Ovary (tissue), 9 donors: ENCODE results near the gene DAB2IP. TPM values are rescaled to one million over a fixed set of nuclear protein-coding genes. Genes with fewer than 3 reads are reported as not detected.

Experiments
- DNase-seq, 5 donors: peaks; one replicate each; pipeline ENCODE4 v3.0.0-alpha.2; 2019 to 2020
- H3K27ac ChIP-seq, 2 donors: fragments of 200-600 bp; one replicate each; pipeline versions ENCODE4 v1.5.1 to v1.8.0; 2019 to 2022
- H3K27me3 ChIP-seq: fragments of 200-600 bp; one replicate; pipeline ENCODE4 v1.8.0; 2022
- H3K36me3 ChIP-seq: fragments of 200-600 bp; sonication (generic); one replicate; pipeline ENCODE4 v1.5.1; 2019
- H3K4me1 ChIP-seq: one replicate; pipeline ENCODE4 v1.8.1; 2013; ENCODE audit warnings: mild to moderate bottlenecking, moderate library complexity; ENCODE audit not compliant: insufficient read depth
- H3K4me3 ChIP-seq: fragments of 200-600 bp; sonication (generic); one replicate; pipeline ENCODE4 v1.5.1; 2017
- H3K9me3 ChIP-seq, 2 donors: fragments of 200-600 bp in 1 of 2; sonication (generic) in 1 of 2; one replicate each; pipeline versions ENCODE4 v1.5.1 to v1.8.1; 2013 to 2019; ENCODE audit warnings: mild to moderate bottlenecking in 1 of 2, moderate library complexity in 1 of 2
- EP300 ChIP-seq: sonication (generic); formaldehyde crosslinking; IDR thresholded peaks from one replicate; pipeline ENCODE4 v1.6.1; 2017; ENCODE audit warnings: antibody characterized with exemption
- POLR2A ChIP-seq: fragments of 450-650 bp; IDR thresholded peaks from one replicate; pipeline ENCODE4 v1.6.1; 2017; ENCODE audit warnings: antibody characterized with exemption, mild to moderate bottlenecking, moderate library complexity
- WGBS, 3 donors: extraction: QIAGEN DNeasy Blood & Tissue Kit in 1 of 3; methylation state at CpG; one replicate each; pipeline versions ENCODE4 v1.1.5 to v1.1.7; 2013 to 2017; 5-methylcytosine and 5-hydroxymethylcytosine counted together
- intact Hi-C, 4 donors: fragments of 100-400 bp; cut with DNase I; formaldehyde crosslinking; loops; one replicate each; pipeline versions ENCODE4 v1.11.0 to v1.15.1; 2022 to 2023
- polyA plus RNA-seq, 2 donors: library from polyadenylated mRNA; stranded (reverse); fragments of 200-250 nt in 1 of 2; fragments of 350-450 nt in 1 of 2; fragmentation: Illumina TruSeq in 1 of 2; extraction: RNeasy Lipid Tissue Mini Kit (QIAGEN cat#74804) in 1 of 2; gene quantifications; one replicate each; pipeline ENCODE4 v1.2.3, GENCODE V29; 2013 to 2014
- total RNA-seq, 7 donors: library from RNA; depleted of rRNA in 2 of 7; stranded (reverse); fragments of >200 nt in 2 of 7; fragmentation: NEBNext Ultra II Directional in 3 of 7; extraction: Animal tissue kit (Norgen Biotek cat#: 25700) in 3 of 7; gene quantifications; one replicate each; pipeline versions ENCODE4 v1.1.0 to v1.2.4, GENCODE V29; 2016 to 2023
- TF ChIP-seq, protein P1 (sequence below), 3 donors: fragments of 450-650 bp in 2 of 3; fragments of 200-600 bp in 1 of 3; IDR thresholded peaks; one replicate each; pipeline versions ENCODE4 v1.5.1 to v1.8.0; 2016 to 2022; ENCODE audit warnings: antibody characterized with exemption in 3 of 3, mild to moderate bottlenecking in 1 of 3
- donor health status: DM: no; HTN: no; CAD: no; lungs with moderate emphysema.
- donor health status: DM: no; HTN: no; CAD: no.
- donor health status: Bipolar disorder and iron deficiency.
- donor health status: DM: yes; HTN: yes; CAD: no.
- donor health status: DM: no; HTN: no; CAD: no.
- donor health status: DM: yes; HTN: yes; CAD: no.

DAB2IP gene
- total and polyA plus RNA-seq, 9 donors = 9.3 to 95.0 (median 70.6) TPM

DNA sequence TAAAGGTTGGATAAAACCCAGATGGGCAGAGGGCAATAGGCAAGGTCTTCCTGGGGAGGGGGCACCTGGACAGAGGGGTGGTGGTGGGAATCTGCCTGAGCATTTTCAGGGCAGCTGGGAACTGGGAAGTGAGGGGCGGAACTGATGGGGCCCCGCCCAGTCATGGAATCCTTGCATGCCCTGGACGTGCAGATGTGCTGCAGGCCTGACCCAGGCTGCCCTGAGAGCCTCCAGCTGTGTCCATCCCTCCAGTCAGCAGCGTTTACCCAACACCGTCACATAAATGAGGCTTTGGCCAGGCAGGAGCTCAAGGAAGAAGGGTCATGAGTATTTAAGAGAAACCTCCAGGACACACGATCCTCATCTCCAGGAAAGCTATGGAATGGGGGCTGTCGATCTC, 70.3 kb downstream of the DAB2IP start:
- no peaks in the 10 kb centered on the region for H3K27me3 ChIP-seq
- TF ChIP-seq POLR2A (no peak), EP300 (no peak)
- TF ChIP-seq, protein P1, sequence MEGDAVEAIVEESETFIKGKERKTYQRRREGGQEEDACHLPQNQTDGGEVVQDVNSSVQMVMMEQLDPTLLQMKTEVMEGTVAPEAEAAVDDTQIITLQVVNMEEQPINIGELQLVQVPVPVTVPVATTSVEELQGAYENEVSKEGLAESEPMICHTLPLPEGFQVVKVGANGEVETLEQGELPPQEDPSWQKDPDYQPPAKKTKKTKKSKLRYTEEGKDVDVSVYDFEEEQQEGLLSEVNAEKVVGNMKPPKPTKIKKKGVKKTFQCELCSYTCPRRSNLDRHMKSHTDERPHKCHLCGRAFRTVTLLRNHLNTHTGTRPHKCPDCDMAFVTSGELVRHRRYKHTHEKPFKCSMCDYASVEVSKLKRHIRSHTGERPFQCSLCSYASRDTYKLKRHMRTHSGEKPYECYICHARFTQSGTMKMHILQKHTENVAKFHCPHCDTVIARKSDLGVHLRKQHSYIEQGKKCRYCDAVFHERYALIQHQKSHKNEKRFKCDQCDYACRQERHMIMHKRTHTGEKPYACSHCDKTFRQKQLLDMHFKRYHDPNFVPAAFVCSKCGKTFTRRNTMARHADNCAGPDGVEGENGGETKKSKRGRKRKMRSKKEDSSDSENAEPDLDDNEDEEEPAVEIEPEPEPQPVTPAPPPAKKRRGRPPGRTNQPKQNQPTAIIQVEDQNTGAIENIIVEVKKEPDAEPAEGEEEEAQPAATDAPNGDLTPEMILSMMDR (IDR thresholded peaks at IDR 0.05) = no peak
- intact Hi-C loops = no loop called here
- peak overlapping the region; percentile 45 to 91 for H3K27ac ChIP-seq
- peak; percentile 55 to 78 (median 69) for DNase-seq
- no peaks in the 10 kb centered on the region for H3K9me3 ChIP-seq
- no peaks in the 10 kb centered on the region for H3K36me3 ChIP-seq
- H3K4me3 ChIP-seq = no peak overlapping the region
- 9 to 20% (median 13%) methylated on average over 7 of the region's 7 CpGs for WGBS, 3 donors
- peaks cover 66% of the 10 kb centered on the region for H3K4me1 ChIP-seq

GRCh38 chr9:121725008-121725775, 73.8 kb downstream of the DAB2IP start:
- H3K9me3 ChIP-seq = no peaks in the 10 kb centered on the region
- no peak overlapping the region for H3K4me3 ChIP-seq
- H3K36me3 ChIP-seq = no peaks in the 10 kb centered on the region
- H3K27me3 ChIP-seq = no peaks in the 10 kb centered on the region
- peak; percentile 97 to 98 (median 98) for DNase-seq
- TF ChIP-seq, protein P1 (IDR thresholded peaks at IDR 0.05) = no peak
- TF ChIP-seq EP300 (peak; percentile 91), POLR2A (peak; percentile 44)
- WGBS, 3 donors = 25 to 30% (median 28%) methylated on average over 20 to 21 of the region's 21 CpGs
- H3K4me1 ChIP-seq = peaks cover 56% of the 10 kb centered on the region
- H3K27ac ChIP-seq = peak overlapping the region; percentile 90 to 91
- intact Hi-C loops = no loop called here

- H3K4me1 ChIP-seq = peaks cover 58% of the 10 kb centered on the region
- DNase-seq = peak; percentile 74 to 85 (median 75)
These were observed 76.0 kb downstream of the DAB2IP start for GRCh38 chr9:121727295-121728020.

DNA sequence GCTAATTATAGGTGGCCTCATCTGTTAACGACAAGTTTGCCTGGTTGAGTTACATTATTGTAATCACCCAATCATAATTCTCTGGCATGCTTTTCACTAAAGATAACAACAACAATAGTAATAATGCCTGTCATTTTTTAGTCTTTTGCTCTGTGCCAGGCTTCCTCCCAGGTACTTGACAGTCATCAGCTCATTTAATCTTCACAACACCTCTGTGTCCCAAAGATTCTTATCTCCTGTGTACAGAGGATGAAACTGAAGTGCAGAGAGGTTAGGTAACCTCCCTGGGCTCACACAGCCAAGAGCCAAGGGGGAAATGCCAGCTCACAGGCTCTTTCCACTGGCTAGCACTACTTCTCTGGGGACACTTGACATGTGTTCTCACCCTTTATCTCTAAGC, 77.5 kb downstream of the DAB2IP start:
- intact Hi-C loops = no loop called here
- peaks cover 48% of the 10 kb centered on the region for H3K4me1 ChIP-seq
- no peak for DNase-seq
- H3K27me3 ChIP-seq = no peaks in the 10 kb centered on the region
- no peak overlapping the region for H3K27ac ChIP-seq
- WGBS, 3 donors = 64 to 82% (median 78%) methylated on average over 1 of the region's 1 CpG
- H3K36me3 ChIP-seq = no peaks in the 10 kb centered on the region
- H3K9me3 ChIP-seq = no peaks in the 10 kb centered on the region
- no peak overlapping the region for H3K4me3 ChIP-seq
- TF ChIP-seq, protein P1 (IDR thresholded peaks at IDR 0.05) = no peak
- TF ChIP-seq EP300 (no peak), POLR2A (no peak)

More at GRCh38 chr9:121727295-121728020, 76.0 kb downstream of the DAB2IP start:
- WGBS, 3 donors = 54 to 61% (median 55%) methylated on average over 4 of the region's 4 CpGs
- Histone ChIP-seq H3K36me3 (no peaks in the 10 kb centered on the region), H3K27ac (peak overlapping the region; percentile 10 to 91), H3K9me3 (no peaks in the 10 kb centered on the region), H3K27me3 (no peaks in the 10 kb centered on the region), H3K4me3 (no peak overlapping the region)
- intact Hi-C loops = no loop called here
- TF ChIP-seq EP300 (no peak), POLR2A (no peak)
- TF ChIP-seq, protein P1 (IDR thresholded peaks at IDR 0.05) = no peak
